ENCODE results near the gene GMDS.

Gene GMDS

DNA sequence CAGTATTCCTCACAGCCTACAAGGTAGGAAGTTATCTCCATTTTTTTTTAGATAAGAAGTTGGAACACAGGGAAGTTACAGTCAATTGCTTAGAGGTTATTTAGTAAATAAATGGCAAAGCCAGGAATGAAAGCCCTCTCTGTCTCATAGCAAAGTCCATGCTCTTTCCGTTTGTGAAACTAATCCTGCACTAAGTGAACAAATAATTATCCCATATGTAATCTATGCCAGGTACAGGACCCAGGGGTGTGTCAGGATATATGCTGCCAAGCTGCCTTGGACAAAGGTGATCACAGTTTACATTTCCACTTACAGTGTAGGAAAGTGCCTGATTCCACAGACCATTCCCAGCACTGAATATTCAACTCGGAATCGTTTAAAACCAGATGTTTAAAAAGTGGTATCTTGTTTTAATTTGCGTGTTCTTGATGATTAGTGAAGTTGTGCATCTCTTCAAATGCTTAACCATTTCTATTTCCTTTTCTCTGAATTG is 13.6 kb upstream of the GMDS start:
- Histone ChIP-seq H3K9me3 (ENCODE audit: low read length) (peaks cover 4% of the 10 kb centered on the region), H3K4me3 (ENCODE audit: low read depth in 1 of 2, low read length in 2 of 2) (no peak overlapping the region), H3K4me1 (ENCODE audit: insufficient read depth, low read length) (no peaks in the 10 kb centered on the region), H3K36me3 (ENCODE audit: insufficient read depth, low read length) (peaks cover 16% of the 10 kb centered on the region), H3K27ac (ENCODE audit: low read depth, low read length) (no peak overlapping the region), H3K9ac (ENCODE audit: low read length) (no peak overlapping the region), H3K27me3 (ENCODE audit: control insufficient read depth in 1 of 2, insufficient read depth in 2 of 2, low read length in 2 of 2) (no peaks in the 10 kb centered on the region)

DNA sequence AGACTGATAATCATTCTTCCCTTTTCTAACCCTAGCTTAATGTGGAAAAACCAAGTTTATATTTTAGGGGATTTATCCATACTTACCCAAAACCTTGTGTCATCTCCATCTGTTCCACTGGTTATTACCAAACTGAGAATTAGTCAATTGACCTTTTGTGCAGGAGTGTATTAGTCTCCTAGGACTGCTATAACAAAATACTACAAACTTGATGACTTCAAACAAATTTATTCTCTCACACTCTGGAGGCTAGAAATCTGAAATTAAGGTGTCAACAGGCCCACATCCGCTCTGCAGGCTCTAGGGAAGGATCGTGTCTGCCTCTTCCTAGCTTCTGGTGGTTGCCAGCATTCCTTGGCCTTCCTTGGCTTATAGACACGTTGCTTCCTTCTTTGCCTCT is 12.7 kb upstream of the GMDS start:
- peaks cover 4% of the 10 kb centered on the region for H3K9me3 ChIP-seq (ENCODE audit: low read length)
- H3K4me1 ChIP-seq (ENCODE audit: insufficient read depth, low read length), result no peaks in the 10 kb centered on the region
- H3K27me3 ChIP-seq (ENCODE audit: control insufficient read depth in 1 of 2, insufficient read depth in 2 of 2, low read length in 2 of 2), result no peaks in the 10 kb centered on the region
- H3K27ac ChIP-seq (ENCODE audit: low read depth, low read length), result no peak overlapping the region
- H3K36me3 ChIP-seq (ENCODE audit: insufficient read depth, low read length), result peaks cover 15% of the 10 kb centered on the region
- no peak overlapping the region for H3K4me3 ChIP-seq (ENCODE audit: low read depth in 1 of 2, low read length in 2 of 2)
- H3K9ac ChIP-seq (ENCODE audit: low read length), result no peak overlapping the region

DNA sequence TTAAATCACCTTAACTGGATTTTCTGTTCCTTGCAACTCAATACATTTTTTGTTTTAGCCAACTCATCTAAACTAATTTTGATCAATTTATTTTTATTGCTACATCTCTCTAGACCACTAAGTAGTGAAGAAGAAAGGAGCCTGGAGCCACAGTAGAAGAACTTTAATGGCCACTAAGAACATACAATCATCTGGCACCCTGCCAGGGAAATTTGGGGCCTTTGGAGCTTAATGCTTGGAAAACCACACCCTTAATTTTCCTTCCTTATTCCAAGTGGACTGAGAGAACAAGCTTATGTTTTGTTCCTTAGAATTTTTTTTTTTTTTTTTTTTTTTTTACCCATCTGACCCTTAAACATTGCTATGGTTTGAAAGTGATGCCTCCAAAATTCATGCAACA is 12.0 kb upstream of the GMDS start:
- H3K9me3 ChIP-seq (ENCODE audit: low read length), result peaks cover 4% of the 10 kb centered on the region
- H3K27ac ChIP-seq (ENCODE audit: low read depth, low read length), result no peak overlapping the region
- peaks cover 15% of the 10 kb centered on the region for H3K36me3 ChIP-seq (ENCODE audit: insufficient read depth, low read length)

DNA sequence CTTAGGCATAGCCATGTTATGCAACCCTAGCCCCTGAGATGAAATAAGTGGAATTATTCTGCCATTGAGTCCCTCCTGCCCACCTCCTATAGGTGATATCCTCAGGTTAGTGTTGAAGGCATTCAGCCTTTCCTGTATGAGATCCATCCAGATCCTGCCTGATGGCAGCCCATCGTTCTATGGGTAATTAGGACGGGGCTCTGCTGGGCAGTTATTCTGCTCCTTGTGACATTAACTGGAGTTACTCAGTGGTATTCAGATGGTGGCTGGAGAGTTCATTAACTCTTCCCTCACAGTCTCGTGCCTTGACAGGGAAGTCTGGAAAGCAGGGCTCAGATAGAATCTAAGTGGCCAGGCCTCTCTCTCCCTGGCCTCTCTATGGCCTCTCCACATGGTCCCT is 9.3 kb upstream of the GMDS start:
- Histone ChIP-seq H3K9me3 (ENCODE audit: low read length) (peaks cover 4% of the 10 kb centered on the region), H3K4me1 (ENCODE audit: insufficient read depth, low read length) (no peaks in the 10 kb centered on the region), H3K27me3 (ENCODE audit: control insufficient read depth in 1 of 2, insufficient read depth in 2 of 2, low read length in 2 of 2) (no peaks in the 10 kb centered on the region), H3K36me3 (ENCODE audit: insufficient read depth, low read length) (peaks cover 15% of the 10 kb centered on the region), H3K4me3 (ENCODE audit: low read depth in 1 of 2, low read length in 2 of 2) (no peak overlapping the region), H3K27ac (ENCODE audit: low read depth, low read length) (no peak overlapping the region), H3K9ac (ENCODE audit: low read length) (no peak overlapping the region)

More for the DNA sequence above, 12.0 kb upstream of the GMDS start:
- Histone ChIP-seq H3K4me3 (ENCODE audit: low read depth in 1 of 2, low read length in 2 of 2) (no peak overlapping the region), H3K4me1 (ENCODE audit: insufficient read depth, low read length) (no peaks in the 10 kb centered on the region), H3K27me3 (ENCODE audit: control insufficient read depth in 1 of 2, insufficient read depth in 2 of 2, low read length in 2 of 2) (no peaks in the 10 kb centered on the region), H3K9ac (ENCODE audit: low read length) (no peak overlapping the region)

DNA sequence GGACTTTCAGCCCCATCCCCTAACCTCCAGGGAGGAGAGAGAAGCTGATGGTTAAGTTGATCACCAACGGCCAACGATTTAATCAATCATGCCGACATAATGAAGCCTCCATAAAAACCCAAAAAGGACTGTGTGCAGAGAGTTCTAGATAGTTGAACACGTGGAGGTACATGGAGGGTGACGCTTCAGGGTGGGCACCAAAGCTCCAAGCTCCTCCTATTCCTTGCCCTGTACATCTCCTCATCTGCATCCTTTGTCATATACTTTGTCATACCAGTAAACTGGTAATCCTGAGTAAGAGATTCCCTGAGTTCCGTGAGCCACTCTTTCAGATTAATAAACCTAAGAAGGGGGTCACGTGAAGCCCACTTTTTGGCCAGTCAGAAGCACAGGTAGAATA is 3.7 kb upstream of the GMDS start:
- no peaks in the 10 kb centered on the region for H3K9me3 ChIP-seq (ENCODE audit: low read length)
- H3K9ac ChIP-seq (ENCODE audit: low read length), result no peak overlapping the region
- no peaks in the 10 kb centered on the region for H3K27me3 ChIP-seq (ENCODE audit: control insufficient read depth in 1 of 2, insufficient read depth in 2 of 2, low read length in 2 of 2)
- H3K36me3 ChIP-seq (ENCODE audit: insufficient read depth, low read length), result no peaks in the 10 kb centered on the region
- H3K27ac ChIP-seq (ENCODE audit: low read depth, low read length), result no peak overlapping the region
- peaks cover 6% of the 10 kb centered on the region for H3K4me1 ChIP-seq (ENCODE audit: insufficient read depth, low read length)
- no peak overlapping the region for H3K4me3 ChIP-seq (ENCODE audit: low read depth in 1 of 2, low read length in 2 of 2)

DNA sequence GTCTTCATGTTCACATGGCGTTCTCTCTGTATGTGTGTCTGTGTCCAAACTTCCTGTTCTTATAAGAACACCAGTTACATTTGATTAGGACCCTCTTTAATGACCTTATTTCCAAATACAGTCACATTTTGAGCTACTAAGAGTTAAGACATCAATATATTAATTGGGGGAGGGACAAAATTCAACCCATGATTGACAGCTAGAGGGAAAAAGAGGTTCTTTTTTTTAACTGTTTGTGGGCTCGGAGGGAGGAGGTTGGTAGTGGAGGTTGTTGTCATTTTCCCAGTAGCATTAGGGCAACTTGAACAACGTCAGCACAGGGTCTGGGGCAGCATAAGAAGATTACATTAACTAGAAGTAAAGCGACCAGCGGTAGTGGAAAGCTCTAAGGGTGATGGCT is 2.3 kb upstream of the GMDS start:
- H3K36me3 ChIP-seq (ENCODE audit: insufficient read depth, low read length), result no peaks in the 10 kb centered on the region
- no peaks in the 10 kb centered on the region for H3K9me3 ChIP-seq (ENCODE audit: low read length)
- no peak overlapping the region for H3K4me3 ChIP-seq (ENCODE audit: low read depth in 1 of 2, low read length in 2 of 2)
- no peak overlapping the region for H3K27ac ChIP-seq (ENCODE audit: low read depth, low read length)
- H3K4me1 ChIP-seq (ENCODE audit: insufficient read depth, low read length), result peaks cover 6% of the 10 kb centered on the region
- H3K9ac ChIP-seq (ENCODE audit: low read length), result no peak overlapping the region
- no peaks in the 10 kb centered on the region for H3K27me3 ChIP-seq (ENCODE audit: control insufficient read depth in 1 of 2, insufficient read depth in 2 of 2, low read length in 2 of 2)

DNA sequence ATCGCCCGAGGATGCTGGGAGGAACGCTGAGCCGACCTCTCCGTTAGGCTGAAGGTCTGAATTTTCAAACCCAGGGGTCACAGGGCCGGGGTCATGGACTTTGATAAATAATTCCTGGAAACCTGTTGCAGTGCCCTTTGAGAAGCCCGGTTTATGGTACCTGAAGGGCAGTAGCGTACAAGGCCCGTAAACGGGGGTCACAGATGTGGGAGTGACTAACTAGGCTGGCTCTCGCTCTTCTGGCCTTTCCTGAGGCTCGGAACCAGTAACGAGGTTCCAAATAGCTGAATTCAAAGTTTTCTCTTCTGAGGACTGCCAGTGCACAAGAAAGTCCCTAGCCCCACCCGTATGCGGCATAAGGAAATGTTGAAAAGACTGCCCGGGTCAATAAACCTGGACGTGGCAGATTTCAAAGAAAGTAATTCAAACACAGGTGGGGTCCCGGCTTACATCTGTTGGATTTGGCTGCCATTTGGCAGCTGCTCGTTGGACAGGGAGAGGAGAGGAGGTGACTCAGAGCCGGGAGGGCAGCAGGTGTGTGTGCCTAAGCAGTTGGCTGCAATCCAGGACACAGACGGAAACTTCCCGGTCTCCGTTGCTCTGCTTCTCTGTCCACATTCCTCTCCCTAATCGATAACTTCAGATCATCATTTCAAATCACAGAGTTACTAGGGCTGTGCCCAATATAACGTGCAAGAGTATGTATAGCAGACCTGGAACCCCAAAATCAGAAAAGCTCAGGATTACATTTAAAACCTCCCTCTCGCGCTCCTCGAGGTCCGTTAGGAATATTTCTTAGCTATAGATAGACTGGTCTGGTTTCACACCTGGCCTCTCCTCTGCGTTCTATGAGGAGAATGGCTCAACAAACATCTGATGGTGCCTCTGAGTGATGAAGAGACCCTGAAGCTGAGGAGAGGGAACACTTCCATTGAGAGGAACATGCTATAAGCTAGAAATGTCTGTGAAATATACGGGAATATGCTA is 765 bp upstream of the GMDS start:
- Histone ChIP-seq H3K9me3 (ENCODE audit: low read length) (no peaks in the 10 kb centered on the region), H3K27me3 (ENCODE audit: control insufficient read depth in 1 of 2, insufficient read depth in 2 of 2, low read length in 2 of 2) (no peaks in the 10 kb centered on the region), H3K36me3 (ENCODE audit: insufficient read depth, low read length) (no peaks in the 10 kb centered on the region), H3K27ac (ENCODE audit: low read depth, low read length) (peak overlapping the region; percentile 77), H3K4me3 (ENCODE audit: low read depth in 1 of 2, low read length in 2 of 2) (peak overlapping the region; percentile 63 to 70), H3K9ac (ENCODE audit: low read length) (peak overlapping the region; percentile 75), H3K4me1 (ENCODE audit: insufficient read depth, low read length) (peaks cover 6% of the 10 kb centered on the region)

DNA sequence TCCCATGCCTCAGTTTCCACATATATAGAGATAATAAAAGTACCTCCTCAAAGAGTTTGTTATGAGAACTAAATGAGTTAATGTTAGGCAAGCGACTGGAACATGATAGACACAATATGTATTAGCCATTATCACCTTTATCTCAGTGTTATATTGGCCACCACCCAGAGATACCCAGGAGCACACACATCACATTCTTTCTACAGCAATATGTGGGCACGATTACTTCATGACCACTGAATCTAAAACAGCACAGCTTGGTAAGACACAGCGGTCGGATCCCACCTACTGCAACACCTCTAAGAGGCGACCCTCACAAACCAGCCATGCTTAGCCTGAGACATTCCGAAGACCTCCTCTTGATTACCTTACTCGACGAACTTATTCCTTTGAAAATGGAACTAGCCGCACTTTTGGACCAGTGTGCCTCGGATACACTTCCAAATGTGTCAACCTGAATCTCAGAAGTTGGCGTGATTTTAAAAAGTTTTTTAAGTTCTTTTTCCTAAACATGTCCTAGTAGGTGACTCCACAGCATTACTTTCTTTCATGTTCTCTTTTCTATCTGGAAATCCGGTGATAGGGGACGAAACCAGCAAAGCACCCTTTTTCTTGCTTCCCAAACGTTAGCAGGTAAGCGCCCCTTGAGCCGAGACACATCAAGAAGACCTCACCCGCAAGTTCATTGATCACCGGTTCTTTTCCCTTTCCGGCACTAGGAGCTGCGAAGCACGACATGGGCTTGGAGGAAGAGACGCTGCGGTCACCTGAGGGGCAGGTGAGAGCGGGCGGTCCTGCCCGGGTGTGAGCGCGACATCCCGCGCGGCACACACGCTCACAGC is 923 bp downstream of the GMDS start:
- Histone ChIP-seq H3K9me3 (ENCODE audit: low read length) (no peaks in the 10 kb centered on the region), H3K4me3 (ENCODE audit: low read depth in 1 of 2, low read length in 2 of 2) (peak overlapping the region; percentile 70 to 88), H3K4me1 (ENCODE audit: insufficient read depth, low read length) (peaks cover 6% of the 10 kb centered on the region), H3K27me3 (ENCODE audit: control insufficient read depth in 1 of 2, insufficient read depth in 2 of 2, low read length in 2 of 2) (no peaks in the 10 kb centered on the region), H3K27ac (ENCODE audit: low read depth, low read length) (no peak overlapping the region), H3K36me3 (ENCODE audit: insufficient read depth, low read length) (no peaks in the 10 kb centered on the region), H3K9ac (ENCODE audit: low read length) (peak overlapping the region; percentile 60)

DNA sequence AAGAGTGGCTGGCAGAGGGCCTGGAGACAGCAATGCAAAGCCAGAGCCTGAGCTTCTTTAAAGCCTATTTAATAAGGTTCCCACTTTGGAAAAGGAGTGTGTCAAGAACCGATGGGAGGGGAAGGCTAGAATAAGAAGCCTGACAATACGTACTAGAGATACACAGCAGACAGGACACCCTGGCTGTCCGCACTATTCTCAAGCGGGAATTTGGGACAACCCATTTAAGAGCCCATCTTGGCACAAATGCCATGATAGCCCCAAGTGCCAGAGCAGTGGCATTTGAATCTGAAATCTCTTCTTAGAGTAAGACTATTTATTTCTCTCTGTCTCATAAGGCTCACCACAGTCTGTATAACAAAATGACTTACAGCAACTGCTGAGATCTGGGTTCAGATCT is 3.1 kb downstream of the GMDS start:
- Histone ChIP-seq H3K9ac (ENCODE audit: low read length) (no peak overlapping the region), H3K4me3 (ENCODE audit: low read depth in 1 of 2, low read length in 2 of 2) (no peak overlapping the region), H3K27ac (ENCODE audit: low read depth, low read length) (no peak overlapping the region)

DNA sequence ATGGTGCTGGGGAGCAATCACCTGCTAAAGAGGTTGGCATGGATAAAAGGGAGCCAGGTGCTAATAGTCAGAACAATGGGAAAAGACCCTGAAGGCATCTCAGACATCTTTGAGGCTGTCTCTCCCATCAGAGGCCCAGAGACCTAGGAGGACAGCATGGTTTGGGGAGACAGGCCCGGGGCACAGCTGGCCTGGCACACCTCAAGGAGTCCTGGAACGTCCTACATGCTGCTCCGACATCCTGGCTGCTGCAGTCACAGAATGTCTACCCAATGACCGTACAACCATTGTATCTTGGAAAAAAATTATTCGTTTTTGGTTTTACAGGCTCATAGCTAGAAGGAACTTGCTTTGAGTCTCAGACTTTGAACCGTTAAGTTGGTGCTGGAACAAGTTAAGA is 4.4 kb downstream of the GMDS start:
- Histone ChIP-seq H3K9me3 (ENCODE audit: low read length) (no peaks in the 10 kb centered on the region), H3K27ac (ENCODE audit: low read depth, low read length) (no peak overlapping the region), H3K9ac (ENCODE audit: low read length) (no peak overlapping the region), H3K4me3 (ENCODE audit: low read depth in 1 of 2, low read length in 2 of 2) (no peak overlapping the region), H3K4me1 (ENCODE audit: insufficient read depth, low read length) (no peaks in the 10 kb centered on the region), H3K36me3 (ENCODE audit: insufficient read depth, low read length) (no peaks in the 10 kb centered on the region), H3K27me3 (ENCODE audit: control insufficient read depth in 1 of 2, insufficient read depth in 2 of 2, low read length in 2 of 2) (no peaks in the 10 kb centered on the region)

More for the DNA sequence above, 3.1 kb downstream of the GMDS start:
- Histone ChIP-seq H3K36me3 (ENCODE audit: insufficient read depth, low read length) (no peaks in the 10 kb centered on the region), H3K27me3 (ENCODE audit: control insufficient read depth in 1 of 2, insufficient read depth in 2 of 2, low read length in 2 of 2) (no peaks in the 10 kb centered on the region), H3K4me1 (ENCODE audit: insufficient read depth, low read length) (peaks cover 6% of the 10 kb centered on the region), H3K9me3 (ENCODE audit: low read length) (no peaks in the 10 kb centered on the region)

DNA sequence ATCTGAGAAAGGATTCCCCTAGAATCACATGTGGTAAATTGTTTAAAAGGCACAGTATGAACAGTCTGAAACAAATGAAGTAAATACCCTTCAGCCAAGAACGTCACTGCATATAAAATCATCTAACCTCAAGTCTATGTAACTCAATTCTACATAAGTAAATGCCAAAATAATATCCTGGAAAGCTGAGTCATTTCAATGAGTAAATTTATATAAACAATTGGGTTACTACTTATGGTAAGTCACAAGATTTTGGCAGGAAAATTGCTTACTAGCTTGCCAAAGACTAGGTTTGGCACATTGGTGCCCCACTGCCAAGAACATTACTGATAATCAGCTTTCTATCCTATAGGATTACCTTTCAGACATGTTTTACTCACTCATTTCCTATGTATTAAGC is 8.4 kb downstream of the GMDS start:
- Histone ChIP-seq H3K36me3 (ENCODE audit: insufficient read depth, low read length) (no peaks in the 10 kb centered on the region), H3K4me3 (ENCODE audit: low read depth in 1 of 2, low read length in 2 of 2) (no peak overlapping the region), H3K9me3 (ENCODE audit: low read length) (no peaks in the 10 kb centered on the region), H3K27ac (ENCODE audit: low read depth, low read length) (no peak overlapping the region), H3K27me3 (ENCODE audit: control insufficient read depth in 1 of 2, insufficient read depth in 2 of 2, low read length in 2 of 2) (no peaks in the 10 kb centered on the region), H3K9ac (ENCODE audit: low read length) (no peak overlapping the region), H3K4me1 (ENCODE audit: insufficient read depth, low read length) (no peaks in the 10 kb centered on the region)

All from muscle layer of colon (tissue), 2 donors.